HG03469 (cell line): ENCODE measurements around the gene JMJD4.

Source experiments
- ATAC-seq: cut with Tn5 transposase; IDR thresholded peaks from one replicate; pipeline ENCODE4 v1.9.1; 2021; ENCODE audit warnings: mild to moderate bottlenecking, moderate library complexity, moderate number of reproducible peaks; ENCODE audit not compliant: unreplicated experiment

Gene JMJD4, protein sequence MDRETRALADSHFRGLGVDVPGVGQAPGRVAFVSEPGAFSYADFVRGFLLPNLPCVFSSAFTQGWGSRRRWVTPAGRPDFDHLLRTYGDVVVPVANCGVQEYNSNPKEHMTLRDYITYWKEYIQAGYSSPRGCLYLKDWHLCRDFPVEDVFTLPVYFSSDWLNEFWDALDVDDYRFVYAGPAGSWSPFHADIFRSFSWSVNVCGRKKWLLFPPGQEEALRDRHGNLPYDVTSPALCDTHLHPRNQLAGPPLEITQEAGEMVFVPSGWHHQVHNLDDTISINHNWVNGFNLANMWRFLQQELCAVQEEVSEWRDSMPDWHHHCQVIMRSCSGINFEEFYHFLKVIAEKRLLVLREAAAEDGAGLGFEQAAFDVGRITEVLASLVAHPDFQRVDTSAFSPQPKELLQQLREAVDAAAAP

GRCh38 chr1:227734856-227735538 is at the start of gene JMJD4, which contains the start of gene SNAP47:
Gene JMJD4 (minus strand): TSS chr1:227735302. CDS start chr1:227735273, 29 bp downstream.
Gene SNAP47 (plus strand): TSS chr1:227735435. CDS start chr1:227747737, 12,302 bp downstream.
- ATAC-seq: peak; percentile 86

DNA sequence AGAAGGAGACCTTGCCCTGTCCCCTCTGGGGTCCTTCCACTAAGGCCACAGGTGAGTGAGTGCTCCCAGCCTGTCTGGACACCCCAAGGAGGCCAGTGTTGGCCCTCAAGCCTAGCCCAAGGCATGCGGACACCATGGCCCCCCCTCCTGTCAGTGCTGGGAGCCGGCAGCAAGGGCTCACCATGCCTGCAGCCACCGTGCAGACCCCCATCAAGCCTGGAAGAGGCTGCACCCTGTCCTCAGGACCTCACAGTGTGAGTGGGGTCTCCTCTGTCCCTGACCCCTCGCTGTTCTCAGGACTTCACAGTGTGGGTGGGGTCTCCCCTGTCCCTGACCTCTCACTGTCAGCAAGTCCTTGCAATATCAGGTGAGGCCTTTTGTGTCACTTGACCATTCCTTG is 47.1 kb upstream of the JMJD4 start:
- ATAC-seq: no peak

GRCh38 chr1:227781314-227781930 is 46.3 kb upstream of the JMJD4 start:
- ATAC-seq: no peak

- no peak for ATAC-seq
Observed at GRCh38 chr1:227780101-227781044, 45.3 kb upstream of the JMJD4 start.

GRCh38 chr1:227779685-227780084 is 44.6 kb upstream of the JMJD4 start:
- ATAC-seq: no peak

DNA sequence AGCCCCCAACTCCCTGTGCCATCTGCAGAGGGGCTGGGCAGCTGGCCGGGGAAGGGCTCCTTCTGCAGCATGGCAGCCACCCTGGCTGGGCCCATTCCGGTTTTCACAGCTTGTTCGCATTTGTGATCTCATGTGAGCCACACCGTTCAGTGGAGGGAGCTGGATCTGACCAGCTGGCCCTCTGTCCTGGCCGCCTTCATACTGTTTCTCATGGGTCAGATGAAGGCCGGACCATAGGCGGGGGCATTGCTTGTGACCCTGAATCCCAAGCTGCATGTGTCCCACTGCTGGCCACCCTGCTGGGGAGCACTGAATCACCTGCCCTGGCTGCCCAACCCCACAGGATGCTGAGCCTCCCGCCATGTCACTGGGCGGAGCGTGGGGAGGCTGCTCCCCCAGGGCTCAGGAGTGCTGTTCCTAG is 43.9 kb upstream of the JMJD4 start:
- ATAC-seq: no peak

DNA sequence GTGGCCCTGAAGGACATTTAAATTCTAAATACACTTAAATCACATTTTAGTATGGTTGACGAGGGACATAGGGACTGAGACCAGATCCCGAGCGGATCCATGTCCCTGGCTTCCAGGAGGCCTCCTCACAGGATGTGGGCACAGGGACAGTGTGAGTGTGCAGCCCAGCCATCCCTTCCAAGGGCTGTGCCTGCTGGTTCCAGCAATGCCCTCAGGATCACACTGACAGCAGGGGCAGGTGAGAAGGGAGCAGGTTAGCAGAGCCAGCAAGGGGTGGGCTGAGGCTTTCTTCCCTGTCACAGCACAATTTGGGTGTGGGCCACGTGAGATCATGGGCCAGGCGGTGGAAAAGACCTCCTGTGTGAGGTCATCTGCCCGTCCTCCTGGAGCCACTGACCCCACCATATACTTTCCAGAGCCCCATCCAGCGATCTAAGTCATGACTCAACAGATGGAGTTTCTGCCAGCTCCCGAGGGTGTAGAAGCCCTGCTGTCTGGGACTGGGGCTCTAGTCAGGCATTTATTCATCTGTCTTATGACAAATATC is 43.4 kb upstream of the JMJD4 start:
- no peak for ATAC-seq

- ATAC-seq: no peak
Observed at GRCh38 chr1:227777646-227778045, 42.5 kb upstream of the JMJD4 start.

- ATAC-seq: no peak
Observed at GRCh38 chr1:227777156-227777555, 42.1 kb upstream of the JMJD4 start.

GRCh38 chr1:227776331-227776771 is 41.2 kb upstream of the JMJD4 start:
- no peak for ATAC-seq

DNA sequence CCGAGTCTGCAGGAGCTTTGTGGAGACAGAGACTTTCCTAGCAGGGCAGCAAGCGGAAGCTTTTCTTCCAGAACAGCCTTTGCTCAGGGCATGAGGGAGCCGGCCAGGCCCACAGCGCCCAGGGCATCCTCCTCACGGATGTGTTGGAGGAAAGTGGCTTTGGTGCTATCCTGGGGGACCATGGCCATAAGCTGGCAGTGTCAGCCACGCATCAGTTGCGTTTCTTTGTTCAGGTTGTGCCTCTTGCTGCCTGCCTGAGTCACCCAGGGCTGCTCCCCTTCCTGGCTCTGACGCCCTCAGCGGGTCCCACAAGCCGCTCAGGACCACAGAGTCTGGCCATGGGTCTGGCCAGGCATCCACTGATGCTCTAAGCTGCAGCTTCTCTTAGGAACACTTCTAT is 40.7 kb upstream of the JMJD4 start:
- no peak for ATAC-seq

DNA sequence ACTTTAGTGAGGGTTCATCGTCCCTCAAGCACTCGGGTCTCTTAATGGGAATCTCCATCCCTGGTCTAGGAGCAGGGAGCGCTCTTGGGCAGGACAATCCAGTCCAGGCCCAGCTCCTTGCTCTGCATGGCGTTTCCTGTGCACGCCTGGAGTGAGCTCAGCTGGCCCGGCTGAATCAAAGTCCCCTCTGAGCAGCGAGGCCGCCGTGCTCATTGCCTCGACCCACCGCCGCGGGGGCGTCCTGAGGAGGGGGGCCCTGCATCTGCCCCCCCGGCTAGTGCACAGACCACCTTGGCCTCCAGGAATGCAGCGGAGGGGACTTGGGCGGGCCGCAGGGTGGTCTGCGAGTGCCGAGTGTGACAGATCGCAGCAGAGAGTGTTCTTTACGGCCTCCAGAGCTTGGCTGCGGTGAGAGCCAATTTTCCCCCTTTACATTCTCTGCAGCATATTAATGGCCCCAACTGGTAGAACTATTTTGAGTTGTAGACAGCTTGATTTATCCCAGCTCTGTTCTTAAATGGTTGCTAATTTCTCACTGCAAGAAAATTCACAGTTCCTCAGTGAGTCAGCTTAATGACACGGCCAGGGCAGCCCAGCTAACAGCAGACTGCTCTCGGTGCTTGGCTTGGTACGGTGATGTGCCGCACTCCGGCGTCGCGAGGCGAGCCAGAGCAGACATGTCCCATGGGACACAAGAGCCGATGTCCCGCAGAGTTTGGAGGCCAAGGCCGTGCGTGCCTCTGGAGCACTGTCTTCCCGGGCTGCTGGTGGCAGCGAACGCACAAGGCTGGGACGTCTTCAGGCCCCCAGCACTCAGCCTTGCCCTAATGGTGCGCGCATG is 39.9 kb upstream of the JMJD4 start:
- ATAC-seq: no peak

DNA sequence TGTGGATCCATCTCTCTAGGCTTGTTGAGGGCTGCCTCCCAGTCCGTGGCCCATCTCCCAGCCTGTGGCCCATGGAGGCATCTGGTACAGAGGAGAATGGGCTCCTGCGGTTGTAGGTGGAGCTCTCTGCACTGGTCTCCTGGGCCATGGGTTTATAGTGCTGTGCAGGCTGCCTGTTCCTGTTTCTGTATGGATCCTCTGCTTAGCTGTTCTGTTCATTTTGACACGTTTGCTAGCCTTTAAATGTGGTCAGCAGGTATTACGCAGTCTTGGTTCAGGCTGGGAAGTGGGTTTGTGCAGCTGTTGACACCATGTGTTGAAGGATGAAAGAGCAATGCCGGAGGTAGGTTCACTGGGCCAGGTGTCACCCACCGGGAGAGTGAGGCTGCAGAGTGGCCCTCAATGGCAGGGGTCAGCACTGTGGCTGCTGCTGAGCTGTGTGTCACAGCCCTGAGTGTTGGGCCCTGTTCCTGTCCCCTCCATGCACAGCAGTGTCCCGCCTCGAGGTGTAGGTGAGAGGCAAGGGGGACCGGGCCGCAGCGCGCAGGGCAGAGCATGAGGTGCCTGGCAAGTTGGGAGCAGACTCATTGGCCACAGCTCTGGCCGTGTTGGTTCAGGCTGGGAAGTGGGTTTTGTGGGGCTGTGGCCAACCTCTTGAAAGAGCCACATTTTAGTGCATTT is 39.1 kb upstream of the JMJD4 start:
- no peak for ATAC-seq

- no peak for ATAC-seq
Observed at GRCh38 chr1:227773558-227773957, 38.5 kb upstream of the JMJD4 start.

GRCh38 chr1:227771771-227772170 is 36.7 kb upstream of the JMJD4 start:
- no peak for ATAC-seq

DNA sequence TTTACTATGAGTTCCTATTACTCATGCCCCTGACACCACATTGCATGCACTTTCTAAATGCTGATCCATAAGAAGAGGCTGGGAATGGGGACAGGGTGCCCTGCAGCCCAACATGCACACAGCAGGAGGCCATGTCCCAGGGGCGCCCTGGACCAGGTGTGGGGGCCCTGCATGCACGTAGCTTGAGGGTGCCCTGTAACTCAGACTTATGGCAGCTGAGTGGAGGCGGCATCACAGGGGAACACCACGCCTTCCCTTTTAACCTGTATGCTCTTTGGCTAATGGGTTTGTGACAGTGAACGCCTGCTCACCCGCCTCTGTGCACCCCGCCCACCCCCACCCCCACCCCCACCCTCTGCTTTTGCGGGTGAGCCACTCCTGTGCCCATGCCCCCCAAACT is 36.2 kb upstream of the JMJD4 start:
- no peak for ATAC-seq

DNA sequence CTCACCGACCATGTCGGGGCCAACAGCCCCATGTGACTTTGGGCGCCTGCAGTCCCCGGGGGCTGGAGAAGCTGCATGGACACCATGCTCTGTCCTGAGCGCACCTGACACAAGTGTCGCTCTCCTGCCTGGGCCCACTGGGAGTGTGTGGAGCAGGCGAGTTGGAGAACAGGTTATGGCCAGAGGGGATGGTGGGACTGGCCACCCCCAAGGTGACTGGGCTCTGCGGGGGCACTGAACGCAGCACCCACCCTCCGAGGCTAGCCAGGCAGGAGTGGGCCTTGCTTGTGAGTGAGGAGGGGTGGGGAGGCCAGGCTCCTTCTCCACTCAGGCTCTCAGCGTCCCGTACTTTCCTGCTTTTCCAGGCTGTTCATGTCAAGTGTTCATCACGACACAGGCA is 35.7 kb upstream of the JMJD4 start:
- ATAC-seq: no peak

DNA sequence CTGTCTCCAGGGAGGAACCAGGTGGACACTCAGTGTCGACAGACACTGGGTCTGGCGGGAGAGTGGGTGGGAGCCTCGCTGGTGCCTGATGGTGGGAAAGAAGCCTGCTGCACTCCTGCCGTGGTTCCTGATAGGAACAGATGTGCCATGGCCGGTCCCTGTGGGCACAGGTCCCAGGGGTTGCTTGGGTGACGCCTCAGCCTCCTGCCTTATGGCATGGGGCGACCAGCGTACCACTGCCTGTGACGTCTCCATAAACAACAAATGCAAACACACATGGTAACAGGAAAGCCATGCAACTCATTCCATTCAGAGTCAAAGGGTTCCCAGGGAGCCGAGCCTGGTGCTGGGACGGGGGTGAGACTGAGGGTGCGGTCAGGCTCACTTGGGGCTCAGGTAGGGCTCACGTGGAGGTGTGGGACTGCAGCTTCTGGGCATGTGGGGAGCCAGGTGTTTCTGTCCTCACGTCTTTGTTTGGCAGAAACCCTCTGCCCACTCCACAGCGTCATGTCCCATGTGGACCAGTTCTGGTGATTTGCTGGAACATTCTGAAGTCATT is 34.9 kb upstream of the JMJD4 start:
- no peak for ATAC-seq
